T-helper 2 cell treated with Interferon-gamma antibody and Interleukin-4, amounts not matched to agents 5 μg/mL and 100 μg/mL, for 36 hours (primary cell): ENCODE data around the gene SLC39A11.
"Not testable (repeated sequence)": the region's sequence is repeated elsewhere in the genome, so short reads cannot be mapped to it uniquely, and the experiment has no call there.

Experiments used
- DNase-seq: peaks from one replicate; pipeline ENCODE4 v3.0.0; 2021; ENCODE audit warnings: low spot score
- H3K27ac Mint-ChIP-seq: one replicate; pipeline ENCODE4 v1.8.0; 2021; ENCODE audit warnings: mild to moderate bottlenecking, mixed read lengths
- H3K27me3 Mint-ChIP-seq: one replicate; pipeline ENCODE4 v1.8.0; 2021; ENCODE audit warnings: low read depth, mixed read lengths
- H3K36me3 Mint-ChIP-seq: one replicate; pipeline ENCODE4 v1.8.0; 2021; ENCODE audit warnings: low read depth, mixed read lengths
- H3K4me1 Mint-ChIP-seq: one replicate; pipeline ENCODE4 v1.8.0; 2021; ENCODE audit warnings: low read depth, mixed read lengths
- H3K4me3 Mint-ChIP-seq: one replicate; pipeline ENCODE4 v1.8.0; 2022; ENCODE audit warnings: mild to moderate bottlenecking, moderate library complexity, mixed read lengths
- H3K9me3 Mint-ChIP-seq: one replicate; pipeline ENCODE4 v1.8.0; 2021; ENCODE audit warnings: mixed read lengths

SLC39A11 gene

GRCh38 chr17:72723711-72724110 is 368.8 kb downstream of the SLC39A11 start:
- H3K27ac Mint-ChIP-seq: no peak overlapping the region
- no peak for DNase-seq
- no peaks in the 10 kb centered on the region for H3K27me3 Mint-ChIP-seq
- H3K4me1 Mint-ChIP-seq: peaks cover 54% of the 10 kb centered on the region
- no peaks in the 10 kb centered on the region for H3K9me3 Mint-ChIP-seq
- no peak overlapping the region for H3K4me3 Mint-ChIP-seq
- H3K36me3 Mint-ChIP-seq: peaks cover 2% of the 10 kb centered on the region

- DNase-seq: no peak
- no peaks in the 10 kb centered on the region for H3K9me3 Mint-ChIP-seq
- H3K4me1 Mint-ChIP-seq: peaks cover 44% of the 10 kb centered on the region
- H3K4me3 Mint-ChIP-seq: peak overlapping the region; percentile 85
- H3K36me3 Mint-ChIP-seq: peaks cover 2% of the 10 kb centered on the region
- H3K27ac Mint-ChIP-seq: peak overlapping the region; percentile 93
- no peaks in the 10 kb centered on the region for H3K27me3 Mint-ChIP-seq
These were observed 372.0 kb downstream of the SLC39A11 start for GRCh38 chr17:72720494-72720825.

GRCh38 chr17:72719578-72720493 is 372.7 kb downstream of the SLC39A11 start:
- Mint-ChIP-seq H3K27me3 (no peaks in the 10 kb centered on the region), H3K9me3 (no peaks in the 10 kb centered on the region), H3K27ac (peak overlapping the region; percentile 93), H3K36me3 (peaks cover 2% of the 10 kb centered on the region), H3K4me1 (peaks cover 44% of the 10 kb centered on the region), H3K4me3 (peak overlapping the region; percentile 85)
- peak; percentile 72 for DNase-seq

- peak overlapping the region; percentile 85 for H3K4me3 Mint-ChIP-seq
- no peaks in the 10 kb centered on the region for H3K9me3 Mint-ChIP-seq
- H3K36me3 Mint-ChIP-seq: peaks cover 2% of the 10 kb centered on the region
- H3K4me1 Mint-ChIP-seq: peaks cover 42% of the 10 kb centered on the region
- H3K27me3 Mint-ChIP-seq: no peaks in the 10 kb centered on the region
- H3K27ac Mint-ChIP-seq: peak overlapping the region; percentile 93
- DNase-seq: no peak
These were observed 373.3 kb downstream of the SLC39A11 start for GRCh38 chr17:72719206-72719577.

GRCh38 chr17:72717676-72718075 is 374.8 kb downstream of the SLC39A11 start:
- DNase-seq: no peak
- Mint-ChIP-seq H3K27ac (no peak overlapping the region), H3K4me3 (no peak overlapping the region), H3K27me3 (no peaks in the 10 kb centered on the region), H3K4me1 (peaks cover 38% of the 10 kb centered on the region), H3K36me3 (peaks cover 2% of the 10 kb centered on the region), H3K9me3 (no peaks in the 10 kb centered on the region)

DNA sequence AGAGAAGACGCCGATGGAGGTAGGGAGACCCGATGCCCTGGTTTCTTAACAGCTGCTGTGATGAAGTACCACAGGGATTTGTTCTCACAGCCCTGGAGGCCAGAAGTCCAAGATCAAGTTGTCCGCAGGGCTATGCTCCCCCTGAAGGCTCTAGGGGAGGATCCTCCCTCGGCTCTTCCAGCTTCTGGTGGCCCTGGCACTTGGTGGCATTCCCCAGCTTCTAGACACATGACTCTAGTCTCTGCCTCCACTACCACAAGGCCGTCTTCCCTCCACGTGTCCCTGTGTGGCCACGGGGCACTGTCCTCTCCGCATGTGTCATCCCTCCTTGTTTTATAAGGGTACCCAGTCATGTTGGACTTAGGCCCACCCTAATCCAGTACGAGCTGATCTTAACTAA is 375.2 kb downstream of the SLC39A11 start:
- no peak for DNase-seq
- Mint-ChIP-seq H3K9me3 (no peaks in the 10 kb centered on the region), H3K27me3 (no peaks in the 10 kb centered on the region), H3K4me3 (no peak overlapping the region), H3K27ac (no peak overlapping the region), H3K4me1 (peaks cover 38% of the 10 kb centered on the region), H3K36me3 (peaks cover 2% of the 10 kb centered on the region)

- no peak overlapping the region for H3K27ac Mint-ChIP-seq
- no peak overlapping the region for H3K4me3 Mint-ChIP-seq
- H3K9me3 Mint-ChIP-seq: peaks cover 3% of the 10 kb centered on the region
- H3K4me1 Mint-ChIP-seq: peaks cover 37% of the 10 kb centered on the region
- DNase-seq: no peak
- no peaks in the 10 kb centered on the region for H3K27me3 Mint-ChIP-seq
- peaks cover 5% of the 10 kb centered on the region for H3K36me3 Mint-ChIP-seq
These were observed 376.4 kb downstream of the SLC39A11 start for GRCh38 chr17:72715906-72716572.

DNA sequence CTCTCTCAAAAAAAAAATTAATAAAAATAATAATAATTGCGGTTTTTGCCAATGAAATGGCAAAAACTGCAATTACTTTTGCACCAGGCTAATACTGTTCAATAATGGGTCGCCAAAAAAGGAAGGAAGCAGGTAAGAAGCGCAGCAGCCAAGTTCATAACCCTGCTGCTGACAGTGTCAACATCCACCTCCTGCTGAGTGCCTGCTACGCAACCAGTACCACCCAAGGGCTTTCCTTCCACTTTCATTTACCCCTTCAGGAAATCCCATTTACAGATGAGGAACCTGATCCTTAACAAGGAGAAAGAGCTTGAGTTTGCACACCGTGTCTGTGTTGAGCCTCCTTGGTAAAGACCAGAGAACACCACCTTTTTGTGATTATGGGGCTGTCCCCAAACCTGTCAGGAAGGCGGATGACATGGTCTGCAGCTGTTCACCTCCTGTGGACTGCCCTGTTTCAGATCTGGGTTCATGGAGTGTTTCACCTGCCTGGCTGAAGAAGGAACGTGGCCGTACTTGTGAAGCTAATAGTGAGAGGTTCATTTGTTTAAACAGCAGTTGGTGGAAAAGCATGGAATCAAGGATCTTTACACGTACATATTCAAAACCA is 378.0 kb downstream of the SLC39A11 start:
- H3K36me3 Mint-ChIP-seq: peaks cover 14% of the 10 kb centered on the region
- H3K9me3 Mint-ChIP-seq: peaks cover 12% of the 10 kb centered on the region
- H3K4me3 Mint-ChIP-seq: no peak overlapping the region
- no peak overlapping the region for H3K27ac Mint-ChIP-seq
- DNase-seq: no peak
- no peaks in the 10 kb centered on the region for H3K27me3 Mint-ChIP-seq
- H3K4me1 Mint-ChIP-seq: peaks cover 35% of the 10 kb centered on the region

GRCh38 chr17:72713701-72714100 is 378.8 kb downstream of the SLC39A11 start:
- H3K36me3 Mint-ChIP-seq: peaks cover 14% of the 10 kb centered on the region
- DNase-seq: no peak
- no peak overlapping the region for H3K27ac Mint-ChIP-seq
- H3K27me3 Mint-ChIP-seq: no peaks in the 10 kb centered on the region
- peaks cover 13% of the 10 kb centered on the region for H3K9me3 Mint-ChIP-seq
- H3K4me1 Mint-ChIP-seq: peaks cover 33% of the 10 kb centered on the region
- H3K4me3 Mint-ChIP-seq: no peak overlapping the region

GRCh38 chr17:72711521-72712310 is 380.8 kb downstream of the SLC39A11 start:
- H3K36me3 Mint-ChIP-seq: peaks cover 23% of the 10 kb centered on the region
- H3K4me1 Mint-ChIP-seq: peaks cover 25% of the 10 kb centered on the region
- no peak overlapping the region for H3K4me3 Mint-ChIP-seq
- peaks cover 24% of the 10 kb centered on the region for H3K9me3 Mint-ChIP-seq
- no peak for DNase-seq
- no peaks in the 10 kb centered on the region for H3K27me3 Mint-ChIP-seq
- H3K27ac Mint-ChIP-seq: no peak overlapping the region

DNA sequence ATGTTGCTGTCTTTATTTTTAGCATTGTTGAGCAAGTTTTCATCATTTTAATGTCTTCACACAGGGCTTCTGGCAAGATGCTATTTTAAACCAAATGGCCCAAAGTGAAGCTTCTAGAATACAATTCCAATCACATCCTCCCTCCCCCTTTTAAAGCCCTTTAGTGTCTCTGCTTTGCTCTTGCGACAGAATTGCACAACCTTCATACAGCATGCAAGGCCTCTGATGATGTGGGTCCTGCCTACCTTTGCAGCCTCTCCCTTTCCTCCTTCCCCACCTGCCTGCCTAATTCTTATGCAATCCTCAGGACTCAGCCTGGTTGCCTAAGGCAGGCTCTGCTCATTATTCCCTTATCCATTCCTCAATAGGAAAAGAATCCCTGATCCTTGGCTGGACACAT is 381.7 kb downstream of the SLC39A11 start:
- peak overlapping the region; percentile 36 for H3K4me3 Mint-ChIP-seq
- no peaks in the 10 kb centered on the region for H3K27me3 Mint-ChIP-seq
- H3K4me1 Mint-ChIP-seq: peaks cover 25% of the 10 kb centered on the region
- DNase-seq: no peak
- H3K27ac Mint-ChIP-seq: peak overlapping the region; percentile 68
- peaks cover 24% of the 10 kb centered on the region for H3K36me3 Mint-ChIP-seq
- H3K9me3 Mint-ChIP-seq: peaks cover 24% of the 10 kb centered on the region

- no peak for DNase-seq
- H3K4me3 Mint-ChIP-seq: peak overlapping the region; percentile 36
- peaks cover 25% of the 10 kb centered on the region for H3K4me1 Mint-ChIP-seq
- peaks cover 24% of the 10 kb centered on the region for H3K9me3 Mint-ChIP-seq
- no peaks in the 10 kb centered on the region for H3K27me3 Mint-ChIP-seq
- H3K36me3 Mint-ChIP-seq: peaks cover 25% of the 10 kb centered on the region
- peak overlapping the region; percentile 68 for H3K27ac Mint-ChIP-seq
These were observed 382.3 kb downstream of the SLC39A11 start for GRCh38 chr17:72710202-72710601.

- DNase-seq: not testable (repeated sequence)
These were observed 383.8 kb downstream of the SLC39A11 start for GRCh38 chr17:72708682-72709081.

More at GRCh38 chr17:72708682-72709081, 383.8 kb downstream of the SLC39A11 start:
- not testable (repeated sequence) for H3K27me3 Mint-ChIP-seq
- H3K27ac Mint-ChIP-seq: peak overlapping the region; percentile 83
- peak overlapping the region; percentile 42 for H3K4me3 Mint-ChIP-seq
- H3K4me1 Mint-ChIP-seq: peaks cover 21% of the 10 kb centered on the region
- H3K9me3 Mint-ChIP-seq: peaks cover 24% of the 10 kb centered on the region
- H3K36me3 Mint-ChIP-seq: peaks cover 27% of the 10 kb centered on the region
